HG03045 (cell line): ENCODE results near the gene PHF3.
"Not testable (repeated sequence)": the region's sequence is repeated elsewhere in the genome, so short reads cannot be mapped to it uniquely, and the experiment has no call there.

ENCODE experiments used
- ATAC-seq: cut with Tn5 transposase; IDR thresholded peaks from one replicate; pipeline ENCODE4 v1.9.1; 2021; ENCODE audit warnings: mild to moderate bottlenecking, moderate library complexity; ENCODE audit not compliant: unreplicated experiment

The PHF3 gene

GRCh38 chr6:63690221-63690620 lies 54.6 kb downstream of the PHF3 start:
- ATAC-seq: no peak

- no peak for ATAC-seq
Observed at GRCh38 chr6:63705707-63706106, 70.1 kb downstream of the PHF3 start.

GRCh38 chr6:63706630-63707029 lies 71.0 kb downstream of the PHF3 start:
- no peak for ATAC-seq

- ATAC-seq: no peak
Observed at GRCh38 chr6:63708631-63709030, 73.0 kb downstream of the PHF3 start.

- no peak for ATAC-seq
Observed at GRCh38 chr6:63709148-63709547, 73.5 kb downstream of the PHF3 start.

GRCh38 chr6:63713332-63713731 lies 77.7 kb downstream of the PHF3 start:
- no peak for ATAC-seq

- no peak for ATAC-seq
Observed at GRCh38 chr6:63714091-63714490, 78.5 kb downstream of the PHF3 start.

- ATAC-seq: no peak
Observed at GRCh38 chr6:63716169-63716568, 80.6 kb downstream of the PHF3 start.

- no peak for ATAC-seq
Observed at GRCh38 chr6:63721181-63721580, 85.6 kb downstream of the PHF3 start.

- no peak for ATAC-seq
Observed at GRCh38 chr6:63724721-63725120, 89.1 kb downstream of the PHF3 start.

- ATAC-seq: no peak
Observed at GRCh38 chr6:63730311-63730710, 94.7 kb downstream of the PHF3 start.

- no peak for ATAC-seq
Observed at GRCh38 chr6:63731930-63732329, 96.3 kb downstream of the PHF3 start.

GRCh38 chr6:63732336-63732735 lies 96.7 kb downstream of the PHF3 start:
- ATAC-seq: no peak

- ATAC-seq: no peak
Observed at GRCh38 chr6:63734923-63735322, 99.3 kb downstream of the PHF3 start.

GRCh38 chr6:63738190-63738589 lies 102.6 kb downstream of the PHF3 start:
- not testable (repeated sequence) for ATAC-seq

GRCh38 chr6:63739094-63739687 lies 103.6 kb downstream of the PHF3 start:
- ATAC-seq: no peak

GRCh38 chr6:63740709-63741108 lies 105.1 kb downstream of the PHF3 start:
- no peak for ATAC-seq

GRCh38 chr6:63742060-63742459 lies 106.5 kb downstream of the PHF3 start:
- ATAC-seq: no peak

GRCh38 chr6:63743691-63744090 lies 108.1 kb downstream of the PHF3 start:
- no peak for ATAC-seq

- ATAC-seq: no peak
Observed at GRCh38 chr6:63744810-63745209, 109.2 kb downstream of the PHF3 start.

- no peak for ATAC-seq
Observed at GRCh38 chr6:63745784-63746183, 110.2 kb downstream of the PHF3 start.

GRCh38 chr6:63750400-63750799 lies 114.8 kb downstream of the PHF3 start:
- no peak for ATAC-seq

GRCh38 chr6:63757275-63757674 lies 121.7 kb downstream of the PHF3 start:
- ATAC-seq: not testable (repeated sequence)
